ENCODE results near the gene COQ8A.
"Not testable (repeated sequence)": the region's sequence is repeated elsewhere in the genome, so short reads cannot be mapped to it uniquely, and the experiment has no call there.

The COQ8A gene

DNA sequence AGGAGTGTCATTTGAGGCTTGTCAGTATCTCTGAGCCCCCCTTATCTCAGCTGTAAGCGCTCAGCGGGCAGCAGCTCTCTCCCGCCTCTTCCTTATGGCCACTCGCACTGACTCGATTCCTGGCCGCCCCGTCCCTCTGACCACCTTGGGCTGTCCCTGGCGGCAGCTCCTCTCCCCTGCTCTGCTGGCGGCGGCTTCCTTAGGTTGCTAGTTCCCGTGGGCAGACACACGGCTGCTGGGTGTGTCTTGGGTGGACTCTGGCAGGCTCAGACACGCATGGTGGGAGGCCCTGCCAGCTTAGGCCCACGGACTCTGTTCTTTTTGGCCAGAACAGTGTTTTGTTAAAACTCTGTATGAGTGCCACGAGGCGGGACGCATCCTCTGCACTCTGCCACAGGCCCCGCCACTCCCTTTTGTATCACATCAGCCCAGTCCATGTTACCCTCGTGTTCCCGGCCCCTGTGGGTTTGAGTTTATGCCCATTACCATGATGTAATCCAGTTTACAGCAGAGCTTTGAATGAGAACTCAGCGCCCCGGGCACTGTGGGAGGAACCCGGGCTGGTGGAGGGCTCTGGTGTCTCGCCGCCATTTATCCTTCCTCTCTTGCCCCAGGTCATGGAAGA, 45.9 kb downstream of the COQ8A start:
- no peak for DNase-seq

DNA sequence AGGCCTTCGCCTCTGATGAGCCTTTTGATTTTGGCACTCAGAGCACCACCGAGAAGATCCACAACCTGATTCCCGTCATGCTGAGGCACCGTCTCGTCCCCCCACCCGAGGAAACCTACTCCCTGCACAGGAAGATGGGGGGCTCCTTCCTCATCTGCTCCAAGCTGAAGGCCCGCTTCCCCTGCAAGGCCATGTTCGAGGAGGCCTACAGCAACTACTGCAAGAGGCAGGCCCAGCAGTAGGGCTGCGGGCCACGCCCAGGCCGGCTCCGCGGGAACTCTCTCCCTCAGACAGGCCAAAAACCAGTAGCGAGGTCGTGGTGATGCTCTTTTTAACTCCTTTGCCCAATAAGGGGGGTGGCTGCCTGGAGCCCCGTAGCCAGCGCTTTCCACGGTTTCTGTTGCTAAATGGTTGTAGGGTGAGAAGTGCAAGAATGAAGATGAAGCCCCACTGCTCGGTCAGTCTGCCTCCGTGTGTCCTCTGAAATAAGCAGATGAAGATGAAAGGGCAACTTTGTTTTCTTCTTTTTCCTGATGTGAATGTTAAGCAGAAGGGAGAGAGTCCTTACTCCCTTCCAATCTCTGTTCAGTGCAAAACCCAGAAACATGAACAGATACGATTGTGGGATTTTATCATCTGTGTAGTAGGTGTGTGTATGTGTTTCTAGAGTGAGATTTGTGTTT, 46.5 kb downstream of the COQ8A start:
- DNase-seq, result no peak

DNA sequence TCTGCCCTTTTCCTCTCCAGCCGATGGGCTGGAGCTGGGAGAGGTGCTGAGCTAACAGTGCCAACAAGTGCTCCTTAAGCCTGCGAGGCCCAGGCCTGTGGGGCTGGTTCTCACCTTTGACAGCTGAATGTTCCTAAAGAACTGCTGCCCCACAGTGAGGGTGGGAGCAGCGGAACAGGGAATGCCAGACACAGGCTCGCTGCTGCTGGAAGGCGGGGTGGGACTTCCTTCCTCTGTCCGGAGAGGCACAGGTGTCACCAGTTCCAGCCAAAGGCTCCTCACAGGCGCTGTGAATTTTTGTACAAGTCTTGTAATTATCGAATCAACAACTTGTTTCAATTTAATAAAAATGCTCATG, 47.1 kb downstream of the COQ8A start:
- no peak for DNase-seq

DNA sequence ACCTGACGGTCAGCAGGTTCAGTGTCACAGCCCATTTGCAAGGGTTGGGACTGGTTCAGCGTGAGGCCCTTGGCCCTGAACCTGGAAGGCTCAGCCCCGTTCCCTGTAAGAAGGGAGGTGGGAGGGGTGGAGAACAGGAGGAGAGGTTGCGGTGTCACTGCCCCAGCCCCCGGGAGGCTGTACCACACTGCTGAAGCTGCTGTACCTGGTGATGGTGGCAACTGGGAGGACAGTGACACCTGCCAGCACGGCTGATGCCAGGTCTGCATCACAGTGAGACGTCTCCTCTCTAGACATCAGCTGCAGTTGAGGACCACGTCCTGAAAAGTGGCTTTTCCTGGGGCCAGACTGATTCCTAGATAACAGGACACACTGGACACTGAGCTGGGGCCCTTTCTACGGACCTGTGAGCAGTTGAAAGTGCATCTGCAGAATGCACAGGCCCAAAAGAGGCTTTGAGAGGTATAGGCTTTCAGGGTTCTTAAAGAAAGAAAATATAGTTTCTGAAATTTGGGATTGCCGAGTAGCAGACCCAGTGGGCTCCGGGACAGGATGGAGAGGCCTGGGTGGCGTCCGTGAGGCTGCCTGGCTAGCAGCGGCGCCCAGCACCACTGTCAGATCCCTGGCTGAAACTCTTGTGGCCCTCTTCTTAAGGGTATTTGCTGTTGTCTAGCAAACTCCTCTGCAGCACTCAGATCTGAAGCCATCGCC, 47.7 kb downstream of the COQ8A start:
- DNase-seq, result no peak

DNA sequence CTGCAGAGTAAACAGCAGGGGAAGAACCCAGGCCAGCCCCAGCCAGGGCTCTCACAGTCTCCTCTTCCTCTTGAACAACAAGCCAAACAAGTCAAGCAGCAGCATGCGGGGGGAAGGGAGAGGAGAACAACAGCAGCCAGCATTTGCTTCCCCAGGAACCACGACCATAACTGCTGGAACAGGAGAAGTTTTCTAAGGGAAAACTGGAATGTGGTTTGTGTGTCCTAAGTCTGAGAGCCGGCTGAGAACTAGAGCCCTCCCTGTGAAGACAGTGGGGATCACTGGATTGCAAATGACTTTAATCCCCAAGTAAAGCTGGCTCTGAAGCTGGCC, 48.2 kb downstream of the COQ8A start:
- DNase-seq, result no peak

DNA sequence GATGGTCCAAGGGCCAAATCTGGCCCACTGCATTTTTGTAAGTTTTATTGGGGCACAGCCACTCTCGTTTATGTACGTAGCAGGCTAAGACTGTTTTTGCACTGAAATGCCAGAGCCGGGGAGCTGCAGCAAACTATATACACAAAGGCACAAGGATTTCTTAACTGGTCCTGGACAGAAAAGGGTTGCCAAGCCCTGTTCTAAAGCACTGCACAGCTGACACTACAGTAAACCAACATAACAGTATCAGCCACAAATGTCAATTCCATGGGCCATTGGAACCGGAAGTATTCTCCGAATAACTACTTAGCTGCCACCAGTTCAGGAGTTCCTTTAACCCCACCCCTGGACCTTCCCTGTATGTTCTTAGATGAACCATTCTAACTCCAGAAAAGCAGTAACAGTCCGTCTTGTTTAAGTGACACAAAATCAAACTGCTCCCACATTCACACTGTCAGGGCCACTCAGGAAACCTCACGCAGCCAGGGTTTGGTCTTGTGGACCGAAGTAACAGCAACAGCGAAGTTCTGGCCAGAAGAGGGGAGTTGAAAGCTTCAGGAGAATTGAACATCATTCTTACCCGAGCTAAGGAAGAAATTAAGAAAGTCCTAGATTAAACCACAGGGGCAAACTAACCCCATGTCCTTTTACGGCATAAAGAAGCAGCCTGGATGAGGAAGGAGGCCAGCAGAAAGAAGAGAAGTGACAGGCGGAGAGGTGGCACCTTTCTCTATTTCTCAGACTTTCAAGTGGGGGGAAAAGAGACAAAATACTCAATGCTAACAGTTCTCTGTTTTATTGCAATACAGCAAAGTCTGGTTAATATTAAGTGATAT, 49.2 kb downstream of the COQ8A start:
- DNase-seq, result no peak

DNA sequence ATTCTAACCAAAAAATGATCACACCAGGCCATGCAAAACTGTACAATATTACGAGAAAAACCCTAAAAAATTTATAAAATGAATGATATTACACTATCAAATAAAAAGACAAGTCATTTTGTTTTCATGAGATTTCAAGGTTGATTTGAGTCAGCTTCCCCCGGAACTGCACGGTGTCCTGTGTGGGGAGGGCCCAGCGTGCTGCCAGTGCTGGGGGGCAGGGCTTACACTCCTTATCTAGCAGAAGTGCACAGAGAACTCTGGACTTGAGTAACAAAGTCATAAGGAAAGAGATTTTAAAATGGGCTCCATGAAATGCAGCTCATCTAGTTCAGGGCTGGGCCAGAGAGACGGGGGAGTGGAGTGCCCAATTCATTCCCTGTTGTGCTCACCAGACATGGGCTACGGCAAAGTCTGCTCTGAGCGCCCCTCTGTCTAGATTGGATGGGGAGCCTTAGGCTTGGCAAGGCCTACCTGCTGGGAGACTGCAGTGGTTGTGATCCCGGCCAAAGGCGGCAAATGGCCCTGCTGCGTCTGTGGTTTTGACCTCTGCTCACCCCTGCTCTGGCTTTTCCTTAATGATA, 50.1 kb downstream of the COQ8A start:
- no peak for DNase-seq

DNA sequence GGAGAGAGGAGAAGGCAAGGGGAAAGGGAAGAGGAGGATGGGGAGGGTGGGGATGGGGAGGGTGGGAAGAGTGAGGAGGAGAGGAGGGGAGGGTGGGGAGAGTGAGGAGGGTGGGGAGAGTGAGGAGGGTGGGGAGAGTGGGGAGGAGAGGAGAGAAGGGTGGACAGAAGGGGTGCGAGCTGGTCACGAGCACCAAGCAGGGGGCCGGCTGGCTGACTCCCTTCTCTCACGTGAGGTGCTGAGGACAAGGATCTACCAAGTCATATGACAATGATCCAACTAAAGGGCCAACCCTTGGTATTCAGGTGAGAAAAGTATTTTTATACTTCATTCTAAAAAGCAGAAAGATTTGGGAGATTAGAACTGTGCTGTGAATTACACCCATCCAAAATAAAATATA, 51.8 kb downstream of the COQ8A start:
- DNase-seq, result no peak

DNA sequence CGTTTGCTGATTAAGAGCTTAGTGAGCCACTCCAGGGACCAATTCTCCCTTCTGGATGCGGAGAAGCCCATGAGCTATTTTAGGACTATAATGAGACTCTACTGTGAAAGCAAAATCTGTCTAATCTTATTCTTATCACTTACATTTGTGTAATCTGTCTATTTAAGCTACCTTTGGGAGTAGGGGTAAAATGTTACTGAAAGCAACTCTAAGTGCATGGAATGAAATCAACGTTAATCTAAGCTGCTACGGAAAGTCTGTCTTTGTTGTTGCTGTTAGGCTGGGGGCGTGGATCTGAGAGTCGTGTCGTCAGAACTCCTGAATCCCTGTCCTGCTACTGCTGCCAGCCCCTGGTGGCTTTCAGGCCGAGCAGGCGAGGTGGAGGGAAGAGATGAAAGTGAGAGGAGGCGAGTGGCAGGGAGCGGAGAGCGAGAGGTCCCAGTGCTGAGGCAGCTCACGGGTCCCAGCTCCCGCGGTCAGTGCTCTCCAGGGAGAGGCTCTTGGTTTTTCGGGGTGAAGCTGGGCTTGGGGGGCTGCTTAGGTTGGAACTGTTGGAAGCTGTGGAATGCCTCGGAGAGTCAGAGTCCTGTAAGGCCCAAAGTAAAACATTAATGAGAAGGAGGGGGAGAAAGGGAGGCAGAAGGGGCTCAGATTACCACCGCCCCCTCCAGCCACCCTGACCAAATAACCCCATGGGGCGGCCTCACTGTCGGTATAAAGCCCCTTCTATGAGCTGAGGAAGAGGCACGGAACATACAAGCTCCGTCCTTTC, 53.9 kb downstream of the COQ8A start:
- no peak for DNase-seq

DNA sequence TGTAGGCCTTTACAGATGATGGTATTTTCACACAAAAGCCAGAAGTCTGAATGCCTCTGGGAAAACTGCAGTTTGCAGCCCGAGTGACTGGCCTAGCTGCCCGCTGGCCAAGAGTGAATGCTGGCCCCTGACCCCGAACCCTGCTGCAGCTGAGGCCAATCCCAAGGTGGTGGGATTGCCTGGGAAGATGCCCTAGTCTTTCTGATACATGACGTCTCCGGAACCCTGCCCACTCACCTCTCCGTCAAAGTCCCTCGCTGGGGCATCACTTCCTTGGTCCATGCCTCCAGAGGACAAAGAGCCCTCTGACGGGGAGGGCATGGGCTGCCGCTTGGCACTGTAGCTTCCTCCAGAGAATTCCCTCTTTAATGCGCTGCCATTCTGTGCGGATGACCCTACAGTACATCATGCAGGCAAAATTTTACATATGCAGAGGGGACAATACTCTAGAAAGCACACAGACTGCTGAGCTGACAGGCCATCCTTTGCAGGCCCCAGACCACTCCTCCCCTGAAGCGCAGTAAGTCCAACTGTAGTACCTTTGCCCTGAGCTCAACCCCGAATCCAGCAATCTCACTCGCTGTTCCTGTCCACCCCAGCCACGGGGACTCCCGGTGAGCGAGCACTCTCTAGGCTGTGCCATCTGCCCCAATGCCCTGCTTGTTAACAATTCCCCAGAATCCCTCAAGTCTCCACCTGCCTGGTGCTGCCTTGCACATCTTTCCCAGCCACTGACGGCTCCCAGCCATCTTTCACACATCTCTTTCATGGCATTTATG, 54.7 kb downstream of the COQ8A start:
- DNase-seq, result no peak

DNA sequence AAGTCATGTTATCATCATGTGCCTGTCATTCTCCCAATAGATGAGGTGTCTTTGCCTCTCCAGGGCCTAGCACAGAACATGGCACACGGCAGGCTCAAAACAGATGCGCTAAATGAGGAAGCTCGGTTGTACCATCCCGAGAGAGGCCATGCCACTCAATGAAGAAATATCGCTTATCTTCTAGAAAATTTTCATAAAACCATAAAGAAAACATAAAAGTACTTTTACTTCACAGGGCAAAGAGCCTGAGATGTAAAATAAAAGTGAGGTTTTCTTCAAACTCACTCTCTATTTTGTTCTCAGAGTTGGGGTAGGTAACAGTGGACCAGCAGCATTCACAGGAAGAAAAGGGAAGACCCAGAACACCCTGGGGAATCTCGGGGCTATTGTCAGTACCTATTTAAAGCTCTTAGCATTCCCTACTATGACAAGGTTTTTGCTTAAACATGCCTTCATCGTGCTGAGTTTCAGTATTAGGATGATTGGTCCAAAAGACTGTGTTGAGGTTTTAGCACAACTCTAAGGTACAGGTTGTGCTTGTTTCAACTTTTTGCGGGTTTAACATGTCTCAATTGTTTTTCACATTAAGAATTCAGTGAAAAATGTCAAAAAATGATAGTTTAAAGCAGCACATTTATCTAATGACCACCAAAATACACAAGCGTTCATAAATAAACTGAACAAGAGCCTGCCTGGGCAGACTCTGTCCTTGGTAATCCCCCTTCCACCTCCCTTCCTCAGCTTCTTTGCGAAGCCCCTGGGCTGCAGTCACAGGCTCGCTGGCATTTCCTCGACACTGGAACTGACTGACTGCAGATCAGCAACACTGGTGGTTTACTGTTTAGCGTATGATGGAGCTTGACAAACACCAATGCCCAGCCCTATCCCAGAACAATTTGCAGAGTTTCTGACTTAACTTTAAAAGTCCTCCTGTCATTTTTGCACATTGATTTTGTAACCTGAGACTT, 55.6 kb downstream of the COQ8A start:
- DNase-seq, result no peak

DNA sequence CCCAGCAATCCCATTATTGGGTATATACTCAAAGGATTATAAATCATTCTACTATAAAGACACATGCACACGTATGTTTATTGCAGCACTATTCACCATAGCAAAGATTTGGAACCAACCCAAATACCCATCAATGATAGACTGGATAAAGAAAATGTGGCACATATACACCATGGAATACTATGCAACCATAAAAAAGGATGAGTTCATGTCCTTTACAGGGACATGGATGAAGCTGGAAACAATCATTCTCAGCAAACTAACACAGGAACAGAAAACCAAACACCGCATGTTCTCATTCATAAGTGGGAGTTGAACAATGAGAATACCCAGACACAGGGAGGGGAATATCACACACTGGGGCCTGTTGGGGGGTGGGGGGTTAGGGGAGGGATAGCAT, 59.5 kb downstream of the COQ8A start:
- DNase-seq, result not testable (repeated sequence)

DNA sequence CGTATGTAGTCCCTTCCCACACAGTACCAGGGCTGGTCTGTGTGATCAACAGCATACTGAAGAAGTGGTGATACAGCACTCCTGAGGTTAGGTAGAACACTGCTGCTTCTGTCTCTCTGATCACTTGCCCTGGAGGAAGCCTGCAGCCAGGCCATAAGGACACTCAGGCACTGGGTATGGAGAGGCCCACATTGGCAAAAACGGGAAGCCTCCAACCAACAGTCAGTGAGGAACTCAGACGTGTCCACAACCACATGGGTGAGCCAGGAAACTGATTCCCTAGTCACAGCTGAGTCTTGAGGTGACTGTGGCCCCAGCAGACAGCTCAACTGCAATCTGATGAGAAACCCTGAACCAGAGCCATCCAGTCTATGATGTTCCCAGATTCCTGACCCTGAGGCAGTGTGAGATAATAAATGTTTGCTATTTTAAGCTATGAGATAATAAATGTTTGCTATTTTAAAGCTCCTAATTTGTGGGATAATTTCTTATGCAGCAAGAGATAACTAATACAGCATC, 62.5 kb downstream of the COQ8A start:
- DNase-seq, result no peak

DNA sequence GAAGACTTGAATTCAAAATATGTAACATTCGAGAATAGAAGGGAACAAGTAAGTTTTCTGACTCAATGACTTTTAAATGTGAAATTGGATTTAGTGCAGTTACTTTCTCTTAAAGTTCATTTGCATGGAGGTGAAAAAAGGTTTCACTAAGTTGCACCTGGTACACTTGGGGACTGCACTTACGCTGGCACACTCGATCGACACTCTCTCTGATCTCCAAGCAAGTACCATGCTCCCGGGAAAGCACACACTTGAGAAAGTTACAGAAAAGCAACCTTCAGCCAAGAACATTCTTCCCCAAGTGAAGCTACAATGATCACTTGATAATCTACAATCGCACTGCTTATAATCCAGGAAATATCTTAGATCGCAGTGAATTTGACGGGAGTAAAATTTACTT, 63.1 kb downstream of the COQ8A start:
- DNase-seq, result no peak

DNA sequence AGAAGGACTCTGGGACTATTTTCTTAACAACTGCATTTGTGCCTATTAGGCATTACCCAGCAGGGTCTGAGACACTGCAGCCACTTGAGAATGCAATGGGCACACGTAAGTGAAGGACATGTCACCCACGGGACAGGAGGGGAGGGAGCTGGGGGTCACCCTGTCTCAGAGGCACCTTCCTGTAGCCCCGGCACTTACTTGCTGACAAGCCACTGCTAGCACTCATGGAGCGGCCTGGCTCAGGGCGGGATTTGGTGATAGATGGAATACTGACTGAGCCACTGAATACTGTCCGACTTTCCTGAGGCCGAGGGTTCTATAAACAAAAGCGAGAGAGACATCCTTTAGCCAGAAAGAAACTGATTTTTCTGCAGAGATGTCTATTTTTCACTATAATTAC, 64.7 kb downstream of the COQ8A start:
- no peak for DNase-seq

DNA sequence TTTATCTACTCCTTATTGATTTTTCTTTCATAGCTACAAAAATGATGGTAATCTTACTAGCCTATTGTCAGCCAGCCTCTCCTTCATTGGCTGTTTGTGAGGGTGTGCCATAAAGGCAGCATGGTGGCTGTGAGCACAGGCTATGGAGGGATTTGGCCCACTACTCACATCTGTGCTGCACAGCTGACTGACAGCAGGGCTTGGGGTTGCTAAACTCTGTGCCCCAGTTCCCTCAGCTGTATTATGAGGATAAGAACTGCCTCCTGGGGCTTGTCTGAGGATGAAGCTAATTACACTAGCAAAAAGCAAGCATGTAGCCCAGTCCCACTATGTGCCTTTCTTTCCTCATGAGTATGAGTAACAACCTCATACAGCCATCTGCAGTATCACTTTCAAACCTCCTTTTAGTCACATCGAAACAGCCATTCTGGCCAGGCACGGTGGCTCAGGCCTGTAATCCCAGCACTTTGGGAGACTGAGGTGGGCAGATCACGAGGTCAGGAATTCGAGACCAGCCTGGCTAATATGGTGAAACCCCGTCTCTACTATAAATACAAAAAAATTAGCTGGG, 66.2 kb downstream of the COQ8A start:
- no peak for DNase-seq

DNA sequence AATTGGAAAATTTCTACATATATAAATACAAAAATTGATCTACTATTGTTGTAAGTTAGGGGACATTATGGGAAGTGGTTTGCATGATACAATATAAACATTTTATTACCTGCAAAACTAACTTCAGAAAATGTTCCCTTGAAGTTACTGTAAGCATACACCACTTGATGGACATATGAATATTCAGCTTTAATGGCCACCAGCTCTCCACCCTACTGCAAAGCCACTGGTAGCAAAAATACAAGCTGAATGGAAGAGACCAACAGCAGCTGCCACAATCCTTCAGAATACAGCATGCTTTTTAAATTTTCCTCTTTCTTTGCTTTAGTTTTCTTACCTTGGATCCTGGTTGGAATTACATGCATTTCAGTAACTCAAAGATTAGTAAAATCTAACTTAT, 69.8 kb downstream of the COQ8A start:
- no peak for DNase-seq

DNA sequence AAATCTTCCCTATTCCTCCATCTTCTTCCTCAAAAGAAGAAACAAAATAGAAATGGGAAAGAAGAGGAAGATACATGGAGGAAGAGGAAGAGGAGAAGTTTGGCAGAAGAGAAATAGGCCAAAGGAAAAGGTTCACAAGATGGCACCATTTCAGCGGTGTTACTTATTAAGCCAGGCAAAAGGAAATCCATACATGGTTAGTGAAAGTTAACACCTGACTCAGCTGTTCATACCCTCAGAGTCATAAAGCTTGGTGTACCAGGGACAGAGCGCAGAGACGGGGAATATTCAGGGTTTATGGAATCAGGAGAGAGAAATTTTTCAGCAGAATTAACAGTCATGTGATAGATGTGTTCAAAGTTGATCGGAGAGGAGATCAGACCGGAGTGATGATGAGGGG, 70.6 kb downstream of the COQ8A start:
- no peak for DNase-seq

DNA sequence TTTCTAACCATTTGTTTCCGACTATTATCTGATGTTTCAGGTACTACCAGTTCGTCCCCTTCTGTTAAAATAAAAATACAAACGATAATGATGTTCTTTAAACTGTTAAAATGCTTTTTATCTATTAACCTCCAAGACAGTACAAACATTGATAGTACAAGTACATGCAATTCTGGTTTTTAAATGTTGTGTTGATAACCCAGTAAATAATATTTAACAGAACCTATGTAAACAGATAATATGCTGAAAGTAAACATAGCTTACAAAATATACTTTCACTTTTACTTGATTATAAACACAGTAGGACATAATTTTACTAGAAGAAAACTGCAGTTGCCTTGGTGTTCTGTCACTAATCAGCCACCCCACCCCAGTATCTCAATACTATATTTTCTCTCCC, 76.9 kb downstream of the COQ8A start:
- no peak for DNase-seq

DNA sequence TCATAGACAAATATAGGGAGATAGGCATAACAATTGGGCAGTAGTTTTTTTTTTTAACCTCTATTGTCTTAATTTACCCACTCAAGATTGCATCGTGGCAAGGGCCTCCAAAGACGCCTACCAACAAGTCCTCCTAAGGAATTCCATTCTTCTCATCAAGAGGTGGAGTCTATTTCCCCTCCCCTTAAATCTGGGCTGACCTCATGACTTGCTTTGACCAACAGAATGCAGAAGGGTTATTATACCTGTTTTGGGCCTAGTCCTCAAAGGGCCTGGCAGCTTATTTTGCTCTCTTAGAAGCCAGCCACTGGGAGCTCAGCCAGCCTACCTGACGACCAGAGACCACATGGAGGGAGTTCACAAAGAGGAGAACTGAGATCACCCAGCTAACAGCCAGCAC, 92.3 kb downstream of the COQ8A start:
- no peak for DNase-seq

Data from fibroblast of upper back skin (primary cell).